ENCODE measurements around the gene PET100.

Gene PET100

GRCh38 chr19:7638802-7639465, 9.3 kb downstream of the PET100 start:
- TF ChIP-seq EZH2phosphoT487 (IDR thresholded peaks at IDR 0.05; ENCODE audit: borderline replicate concordance, low read length) (no peak), CTCF (IDR thresholded peaks at IDR 0.05; ENCODE audit: low read depth, low read length, poor library complexity, severe bottlenecking) (no peak)
- Histone ChIP-seq H3K9me3 (ENCODE audit: control insufficient read depth, insufficient read depth, low read length) (peaks cover 5% of the 10 kb centered on the region; the same call in 1 of the 2 replicates), H3K9me2 (replicated peaks; ENCODE audit: control insufficient read depth, low read length) (no peaks in the 10 kb centered on the region), H3K4me1 (ENCODE audit: control insufficient read depth, low read length) (peaks cover 23% of the 10 kb centered on the region), H3K4me2 (ENCODE audit: low read length) (no peak overlapping the region), H3K27me3 (ENCODE audit: control insufficient read depth, low read length) (no peaks in the 10 kb centered on the region), H3K36me3 (ENCODE audit: control insufficient read depth, low read length) (peaks cover 13% of the 10 kb centered on the region; the same call in 1 of the 2 replicates), H3K79me2 (ENCODE audit: control insufficient read depth, low read length) (peaks cover 16% of the 10 kb centered on the region), H3F3A (ENCODE audit: control insufficient read depth, insufficient read depth) (peaks cover 6% of the 10 kb centered on the region; the same call in 1 of the 2 replicates), H3K27ac (ENCODE audit: low read depth, low read length) (no peak overlapping the region), H4K20me1 (ENCODE audit: control insufficient read depth, insufficient read depth, low read depth, low read length) (no peaks in the 10 kb centered on the region), H3K4me3 (ENCODE audit: low read length) (no peak overlapping the region)

GRCh38 chr19:7639863-7640348, 10.3 kb downstream of the PET100 start:
- Histone ChIP-seq H3K9me3 (ENCODE audit: control insufficient read depth, insufficient read depth, low read length) (peaks cover 5% of the 10 kb centered on the region; the same call in 1 of the 2 replicates), H3K4me1 (ENCODE audit: control insufficient read depth, low read length) (peaks cover 23% of the 10 kb centered on the region), H3F3A (ENCODE audit: control insufficient read depth, insufficient read depth) (peaks cover 6% of the 10 kb centered on the region; the same call in 1 of the 2 replicates), H3K4me2 (ENCODE audit: low read length) (no peak overlapping the region), H3K27ac (ENCODE audit: low read depth, low read length) (no peak overlapping the region), H3K36me3 (ENCODE audit: control insufficient read depth, low read length) (peaks cover 13% of the 10 kb centered on the region; the same call in 1 of the 2 replicates), H4K20me1 (ENCODE audit: control insufficient read depth, insufficient read depth, low read depth, low read length) (no peaks in the 10 kb centered on the region), H3K9me2 (replicated peaks; ENCODE audit: control insufficient read depth, low read length) (no peaks in the 10 kb centered on the region), H3K4me3 (ENCODE audit: low read length) (no peak overlapping the region), H3K79me2 (ENCODE audit: control insufficient read depth, low read length) (peaks cover 16% of the 10 kb centered on the region), H3K27me3 (ENCODE audit: control insufficient read depth, low read length) (no peaks in the 10 kb centered on the region)
- no peak for TF ChIP-seq CTCF (IDR thresholded peaks at IDR 0.05; ENCODE audit: low read depth, low read length, poor library complexity, severe bottlenecking)
- no peak for TF ChIP-seq EZH2phosphoT487 (IDR thresholded peaks at IDR 0.05; ENCODE audit: borderline replicate concordance, low read length)

GRCh38 chr19:7640803-7641202, 11.2 kb downstream of the PET100 start:
- Histone ChIP-seq H3K79me2 (ENCODE audit: control insufficient read depth, low read length) (peaks cover 16% of the 10 kb centered on the region), H3K27ac (ENCODE audit: low read depth, low read length) (no peak overlapping the region), H3K9me2 (replicated peaks; ENCODE audit: control insufficient read depth, low read length) (no peaks in the 10 kb centered on the region), H3K4me1 (ENCODE audit: control insufficient read depth, low read length) (peaks cover 23% of the 10 kb centered on the region), H3K36me3 (ENCODE audit: control insufficient read depth, low read length) (peaks cover 13% of the 10 kb centered on the region; the same call in 1 of the 2 replicates), H3K4me3 (ENCODE audit: low read length) (no peak overlapping the region), H4K20me1 (ENCODE audit: control insufficient read depth, insufficient read depth, low read depth, low read length) (no peaks in the 10 kb centered on the region), H3K9me3 (ENCODE audit: control insufficient read depth, insufficient read depth, low read length) (peaks cover 5% of the 10 kb centered on the region; the same call in 1 of the 2 replicates), H3K4me2 (ENCODE audit: low read length) (no peak overlapping the region), H3F3A (ENCODE audit: control insufficient read depth, insufficient read depth) (peaks cover 6% of the 10 kb centered on the region; the same call in 1 of the 2 replicates), H3K27me3 (ENCODE audit: control insufficient read depth, low read length) (no peaks in the 10 kb centered on the region)
- no peak for TF ChIP-seq EZH2phosphoT487 (IDR thresholded peaks at IDR 0.05; ENCODE audit: borderline replicate concordance, low read length)
- no peak for TF ChIP-seq CTCF (IDR thresholded peaks at IDR 0.05; ENCODE audit: low read depth, low read length, poor library complexity, severe bottlenecking)
